ENCODE measurements around the gene CARTPT. TPM values are rescaled to one million over a fixed set of nuclear protein-coding genes. Genes with fewer than 3 reads are reported as not detected.
A peak's percentile ranks its signal among the peaks of the same experiment; 100 is the strongest.

Gene CARTPT
- total RNA-seq, 1 donor from 2014 or later, result 0.34 TPM

DNA sequence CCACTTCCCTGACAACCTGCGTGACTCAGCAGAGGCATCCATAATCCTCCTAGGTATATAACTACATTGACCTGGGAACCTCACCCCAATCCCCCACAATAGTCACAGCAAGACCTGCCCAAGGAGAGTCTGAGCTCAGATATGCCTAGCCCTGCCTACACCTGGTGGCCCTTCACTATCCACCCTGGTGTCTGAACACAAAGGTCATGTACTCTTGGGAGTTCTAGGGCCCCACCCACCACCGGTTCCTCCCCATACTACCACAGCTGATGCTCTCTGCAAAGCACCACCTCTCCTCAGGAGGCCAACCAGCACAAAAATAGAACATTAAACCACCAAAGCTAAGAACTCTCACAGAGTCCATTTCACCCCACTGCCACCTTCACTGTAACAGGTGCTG, 34.8 kb upstream of the CARTPT start:
- no peaks in the 10 kb centered on the region for H3K27me3 Mint-ChIP-seq
- H3K4me1 Mint-ChIP-seq (ENCODE audit: unreplicated experiment), result no peaks in the 10 kb centered on the region
- no peak for DNase-seq (ENCODE audit: extremely low spot score, unreplicated experiment)
- peaks cover 11% of the 10 kb centered on the region for H3K9me3 Mint-ChIP-seq
- no peak overlapping the region for H3K27ac Mint-ChIP-seq
- TF ChIP-seq, protein P1, sequence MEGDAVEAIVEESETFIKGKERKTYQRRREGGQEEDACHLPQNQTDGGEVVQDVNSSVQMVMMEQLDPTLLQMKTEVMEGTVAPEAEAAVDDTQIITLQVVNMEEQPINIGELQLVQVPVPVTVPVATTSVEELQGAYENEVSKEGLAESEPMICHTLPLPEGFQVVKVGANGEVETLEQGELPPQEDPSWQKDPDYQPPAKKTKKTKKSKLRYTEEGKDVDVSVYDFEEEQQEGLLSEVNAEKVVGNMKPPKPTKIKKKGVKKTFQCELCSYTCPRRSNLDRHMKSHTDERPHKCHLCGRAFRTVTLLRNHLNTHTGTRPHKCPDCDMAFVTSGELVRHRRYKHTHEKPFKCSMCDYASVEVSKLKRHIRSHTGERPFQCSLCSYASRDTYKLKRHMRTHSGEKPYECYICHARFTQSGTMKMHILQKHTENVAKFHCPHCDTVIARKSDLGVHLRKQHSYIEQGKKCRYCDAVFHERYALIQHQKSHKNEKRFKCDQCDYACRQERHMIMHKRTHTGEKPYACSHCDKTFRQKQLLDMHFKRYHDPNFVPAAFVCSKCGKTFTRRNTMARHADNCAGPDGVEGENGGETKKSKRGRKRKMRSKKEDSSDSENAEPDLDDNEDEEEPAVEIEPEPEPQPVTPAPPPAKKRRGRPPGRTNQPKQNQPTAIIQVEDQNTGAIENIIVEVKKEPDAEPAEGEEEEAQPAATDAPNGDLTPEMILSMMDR (conservative IDR thresholded peaks at IDR 0.05), result no peak
- H3K36me3 Mint-ChIP-seq, result no peaks in the 10 kb centered on the region
- no peak overlapping the region for H3K4me3 Mint-ChIP-seq

DNA sequence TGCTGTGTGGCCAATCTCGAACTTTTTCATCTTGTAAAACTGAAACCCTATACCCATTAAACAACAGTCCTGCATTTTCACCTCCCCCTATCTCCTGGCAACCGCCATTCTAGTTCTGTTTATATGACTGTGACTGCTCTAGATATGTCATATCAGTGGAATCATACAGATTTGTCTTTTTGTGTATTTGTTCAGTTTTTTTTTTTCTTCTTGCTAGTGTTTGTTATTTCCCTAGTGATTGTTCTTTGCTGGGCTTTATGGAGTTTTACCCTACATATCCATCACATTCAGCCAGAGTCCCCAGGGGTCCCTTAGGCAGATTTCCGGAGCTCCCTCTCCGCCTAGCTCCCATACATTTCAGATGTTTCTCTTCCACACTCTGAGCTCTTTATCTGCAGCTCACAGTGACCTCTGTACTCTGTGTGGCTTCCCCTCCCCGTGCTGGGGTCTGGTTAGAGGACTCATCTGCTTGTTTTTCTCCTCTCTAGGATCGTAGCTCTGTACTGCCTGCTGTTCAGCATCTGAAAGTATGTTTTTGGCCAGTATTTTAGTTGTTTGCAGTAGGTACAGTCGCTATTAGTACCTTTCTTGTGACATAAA, 25.1 kb upstream of the CARTPT start:
- H3K4me3 Mint-ChIP-seq, result peak overlapping the region; percentile 63
- no peaks in the 10 kb centered on the region for H3K36me3 Mint-ChIP-seq
- peaks cover 4% of the 10 kb centered on the region for H3K27me3 Mint-ChIP-seq
- no peaks in the 10 kb centered on the region for H3K9me3 Mint-ChIP-seq
- TF ChIP-seq, protein P1 (conservative IDR thresholded peaks at IDR 0.05), result no peak
- peaks cover 28% of the 10 kb centered on the region for H3K4me1 Mint-ChIP-seq (ENCODE audit: unreplicated experiment)
- no peak for DNase-seq (ENCODE audit: extremely low spot score, unreplicated experiment)
- no peak overlapping the region for H3K27ac Mint-ChIP-seq

DNA sequence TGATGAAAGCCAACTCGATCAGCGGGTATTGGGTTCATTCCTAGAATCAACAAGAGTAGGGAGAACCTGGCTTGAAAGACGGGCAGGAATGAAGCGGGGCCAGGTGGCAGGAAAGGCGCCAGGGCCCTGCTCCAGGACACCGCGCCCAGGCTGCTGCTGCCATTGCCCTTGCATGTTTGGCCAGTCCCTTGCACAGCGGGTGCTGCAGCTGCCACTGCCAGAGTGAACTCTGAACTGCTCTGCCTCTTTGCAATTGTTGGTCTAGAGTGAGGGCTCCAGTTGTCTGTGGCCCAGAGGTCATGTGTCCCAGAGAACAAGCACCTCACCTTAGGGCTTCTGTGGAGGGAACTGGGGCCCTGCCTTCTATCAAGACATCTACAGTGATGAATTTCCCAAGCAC, 24.0 kb upstream of the CARTPT start:
- no peak overlapping the region for H3K27ac Mint-ChIP-seq
- H3K4me3 Mint-ChIP-seq, result no peak overlapping the region
- no peaks in the 10 kb centered on the region for H3K27me3 Mint-ChIP-seq
- H3K4me1 Mint-ChIP-seq (ENCODE audit: unreplicated experiment), result peaks cover 31% of the 10 kb centered on the region
- TF ChIP-seq, protein P1 (conservative IDR thresholded peaks at IDR 0.05), result no peak
- no peak for DNase-seq (ENCODE audit: extremely low spot score, unreplicated experiment)
- no peaks in the 10 kb centered on the region for H3K9me3 Mint-ChIP-seq
- no peaks in the 10 kb centered on the region for H3K36me3 Mint-ChIP-seq

DNA sequence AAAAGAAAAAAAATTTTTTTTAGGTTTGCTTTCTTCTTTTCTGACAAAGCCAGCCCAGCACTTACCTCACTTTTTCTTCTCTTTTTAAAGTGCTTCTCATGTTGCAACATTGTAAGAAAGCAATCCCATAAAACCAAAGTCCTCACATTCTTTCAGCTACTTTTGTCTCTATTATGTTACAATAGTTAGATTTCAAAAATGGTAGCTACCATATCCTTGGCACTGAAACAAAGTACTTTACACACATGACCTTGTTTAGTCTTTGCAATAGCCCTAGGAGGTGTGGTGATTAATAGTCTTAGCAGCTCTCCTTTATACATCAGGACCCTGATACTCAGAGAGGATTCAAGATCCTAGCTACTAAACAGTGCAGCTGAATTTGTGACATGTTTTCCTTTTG, 23.5 kb upstream of the CARTPT start:
- no peaks in the 10 kb centered on the region for H3K36me3 Mint-ChIP-seq
- TF ChIP-seq, protein P1 (conservative IDR thresholded peaks at IDR 0.05), result no peak
- no peak for DNase-seq (ENCODE audit: extremely low spot score, unreplicated experiment)
- H3K9me3 Mint-ChIP-seq, result no peaks in the 10 kb centered on the region
- H3K27ac Mint-ChIP-seq, result no peak overlapping the region
- peaks cover 31% of the 10 kb centered on the region for H3K4me1 Mint-ChIP-seq (ENCODE audit: unreplicated experiment)
- no peak overlapping the region for H3K4me3 Mint-ChIP-seq
- no peaks in the 10 kb centered on the region for H3K27me3 Mint-ChIP-seq

DNA sequence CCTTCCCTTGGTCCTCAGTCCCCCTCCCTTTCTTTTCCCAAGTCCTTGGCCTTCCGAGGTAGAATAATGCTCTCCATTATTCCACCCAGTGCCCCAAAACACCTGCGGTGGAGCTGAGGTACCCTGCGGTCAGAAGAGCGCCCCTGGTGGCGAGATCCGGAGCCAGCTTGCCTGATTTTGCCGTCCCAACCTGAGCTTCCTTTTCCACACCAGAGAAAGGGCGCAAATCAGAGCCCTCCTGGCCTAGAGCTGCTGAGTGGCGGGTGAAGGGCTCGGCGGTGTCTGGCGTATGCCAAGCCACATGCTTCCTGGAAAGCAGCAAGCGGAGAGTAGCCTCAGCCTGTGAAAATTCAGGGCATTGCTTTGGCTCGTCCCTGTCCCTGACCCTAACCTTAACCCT, 21.1 kb upstream of the CARTPT start:
- Mint-ChIP-seq H3K36me3 (no peaks in the 10 kb centered on the region), H3K4me3 (no peak overlapping the region)

More for the DNA sequence above, 21.1 kb upstream of the CARTPT start:
- Mint-ChIP-seq H3K9me3 (no peaks in the 10 kb centered on the region), H3K27ac (no peak overlapping the region), H3K27me3 (peaks cover 5% of the 10 kb centered on the region), H3K4me1 (ENCODE audit: unreplicated experiment) (peaks cover 36% of the 10 kb centered on the region)
- no peak for DNase-seq (ENCODE audit: extremely low spot score, unreplicated experiment)
- TF ChIP-seq, protein P1 (conservative IDR thresholded peaks at IDR 0.05), result peak; percentile 71

All from type B pancreatic cell (in vitro differentiated cells).